Caco-2 (cell line): ENCODE measurements around the gene CCDC160. TPM values are rescaled to one million over a fixed set of nuclear protein-coding genes. Genes with fewer than 3 reads are reported as not detected.

ENCODE experiments used
- BruUV-seq: library from RNA; stranded (reverse); fragments of 400-500 nt; replicated peaks from 2 replicates; lab custom pipeline; 2021; lab: Mats Ljungman, UMichigan
- CTCF ChIA-PET: fragments of 300-600 bp; sonication (Branson Sonifier 250); formaldehyde crosslinking; loops from one replicate; lab custom pipeline; 2022; ENCODE audit warnings: antibody characterized with exemption; lab: Charles Lee
- POLR2A ChIA-PET: fragments of 300-600 bp; sonication (Branson Sonifier 250); formaldehyde crosslinking; loops from one replicate; lab custom pipeline; 2022; ENCODE audit warnings: antibody characterized with exemption; lab: Charles Lee
- DNase-seq, 2 experiments: peaks; one replicate each; pipeline versions ENCODE4 v3.0.0 to v3.0.0-alpha.2; 2020 to 2022
- H3K27me3 ChIP-seq: replicated peaks from 2 replicates; pipeline ENCODE4 v1.6.0; 2011; ENCODE audit warnings: low read length; ENCODE audit not compliant: control insufficient read depth, insufficient read depth
- H3K36me3 ChIP-seq: 2 replicates; pipeline ENCODE4 v1.5.1; 2011; ENCODE audit warnings: low read length; ENCODE audit not compliant: control insufficient read depth, insufficient read depth
- H3K4me1 ChIP-seq: fragments of 250-450 bp; sonication (Bioruptor Pico); 2 replicates; pipeline ENCODE4 v1.5.1; 2020; ENCODE audit warnings: mild to moderate bottlenecking
- H3K4me3 ChIP-seq: 2 replicates; pipeline ENCODE4 v1.5.1; 2011; ENCODE audit warnings: low read depth, mild to moderate bottlenecking, control low read depth, low read length
- H3K9me3 ChIP-seq: fragments of 250-450 bp; sonication (Bioruptor Pico); 2 replicates; pipeline ENCODE4 v1.5.1; 2020; ENCODE audit warnings: mild to moderate bottlenecking, moderate library complexity
- H3K27ac Mint-ChIP-seq: one replicate; pipeline ENCODE4 v1.8.0; 2022; ENCODE audit warnings: mixed read lengths; ENCODE audit not compliant: unreplicated experiment
- H3K27me3 Mint-ChIP-seq: one replicate; pipeline ENCODE4 v1.8.0; 2022; ENCODE audit warnings: mixed read lengths; ENCODE audit not compliant: insufficient read depth, unreplicated experiment
- H3K36me3 Mint-ChIP-seq: one replicate; pipeline ENCODE4 v1.8.0; 2022; ENCODE audit warnings: mild to moderate bottlenecking, mixed read lengths; ENCODE audit not compliant: insufficient read depth, unreplicated experiment
- H3K4me1 Mint-ChIP-seq: one replicate; pipeline ENCODE4 v1.8.0; 2022; ENCODE audit warnings: low read depth, mixed read lengths; ENCODE audit not compliant: unreplicated experiment
- H3K4me3 Mint-ChIP-seq: one replicate; pipeline ENCODE4 v1.8.0; 2022; ENCODE audit warnings: mild to moderate bottlenecking, moderate library complexity, mixed read lengths; ENCODE audit not compliant: unreplicated experiment
- H3K9me3 Mint-ChIP-seq: one replicate; pipeline ENCODE4 v1.8.0; 2022; ENCODE audit warnings: mixed read lengths; ENCODE audit not compliant: unreplicated experiment
- CTCF ChIP-seq, 2 experiments: fragments of 200-600 bp in 1 of 2; IDR thresholded peaks; 1 replicate in 1 of 2; 2 replicates in 1 of 2; pipeline versions ENCODE4 v1.5.1 to v1.8.0; 2011 to 2022; ENCODE audit warnings: antibody characterized with exemption in 1 of 2, control low read depth in 1 of 2, inconsistent platforms in 1 of 2, low read depth in 1 of 2, low read length in 1 of 2, mild to moderate bottlenecking in 1 of 2, moderate library complexity in 1 of 2; ENCODE audit not compliant: insufficient read depth in 1 of 2, severe bottlenecking in 1 of 2, unreplicated experiment in 1 of 2
- intact Hi-C: fragments of 100-400 bp; cut with micrococcal nuclease; formaldehyde crosslinking; loops from one replicate; pipeline ENCODE4 v1.10.0; 2022; ENCODE audit not compliant: unreplicated experiment
- total RNA-seq: library from RNA; stranded (reverse); gene quantifications from 2 replicates; pipeline ENCODE4 v1.2.3, GENCODE V29; 2022

Gene CCDC160
- total RNA-seq, 1 experiment from 2014 or later, result 0.16 TPM

DNA sequence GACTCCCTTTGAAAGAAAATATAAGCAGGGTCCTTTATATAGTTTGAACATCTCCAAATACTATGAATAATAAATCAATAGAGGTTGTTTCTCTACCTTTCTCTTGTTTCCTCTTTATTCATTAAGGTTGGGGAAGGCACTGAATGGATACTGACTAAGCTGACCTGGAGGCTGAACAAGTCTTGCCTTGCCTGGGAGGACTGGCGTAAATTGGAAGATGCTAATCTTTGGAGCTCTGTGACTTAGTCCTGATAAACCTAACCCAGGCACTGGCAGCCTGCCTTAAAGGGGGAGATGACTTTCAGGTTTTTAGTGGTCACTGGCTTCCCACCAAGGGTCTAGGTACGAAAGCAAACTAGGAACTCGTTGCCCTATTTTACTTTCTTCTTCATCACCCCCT is 10.5 kb downstream of the CCDC160 start:
- no peaks in the 10 kb centered on the region for H3K27me3 Mint-ChIP-seq

DNA sequence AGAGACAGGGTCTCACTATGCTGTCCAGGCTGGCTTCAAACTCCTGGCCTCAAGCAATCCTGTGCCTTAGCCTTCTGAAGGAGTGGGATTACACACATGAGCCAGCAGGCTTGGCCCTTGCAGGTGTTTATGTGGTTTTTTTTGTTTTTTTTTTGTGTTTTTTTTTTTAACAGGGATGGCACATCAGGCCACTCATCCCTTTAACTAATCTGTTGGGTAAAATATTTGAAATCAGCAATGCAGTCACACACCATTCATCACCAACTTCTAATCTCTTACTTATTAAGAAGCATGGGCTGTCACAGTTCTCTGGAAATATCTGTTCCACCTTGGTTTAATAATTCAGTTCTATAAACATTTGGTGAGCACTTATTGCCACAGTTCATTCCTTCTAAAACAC is 12.3 kb downstream of the CCDC160 start:
- Histone ChIP-seq H3K27me3 (no peaks in the 10 kb centered on the region), H3K4me3 (no peak overlapping the region), H3K36me3 (no peaks in the 10 kb centered on the region), H3K4me1 (no peaks in the 10 kb centered on the region), H3K9me3 (no peaks in the 10 kb centered on the region)
- Mint-ChIP-seq H3K27me3 (no peaks in the 10 kb centered on the region), H3K9me3 (no peaks in the 10 kb centered on the region), H3K36me3 (no peaks in the 10 kb centered on the region), H3K4me3 (no peak overlapping the region), H3K27ac (no peak overlapping the region), H3K4me1 (no peaks in the 10 kb centered on the region)
- CTCF ChIA-PET, result no interaction called here
- no peak for TF ChIP-seq CTCF (IDR thresholded peaks at IDR 0.05; ENCODE audit: insufficient read depth in 1 of 2, low read depth in 1 of 2, low read length in 1 of 2, severe bottlenecking in 1 of 2, unreplicated experiment in 1 of 2)
- no TSS peak for BruUV-seq
- intact Hi-C loops, result no loop called here
- POLR2A ChIA-PET, result no interaction called here
- no peak for DNase-seq

More for the DNA sequence above, 10.5 kb downstream of the CCDC160 start:
- intact Hi-C loops, result no loop called here
- H3K9me3 Mint-ChIP-seq, result no peaks in the 10 kb centered on the region
- H3K4me1 ChIP-seq, result no peaks in the 10 kb centered on the region
- no peak overlapping the region for H3K4me3 ChIP-seq
- H3K36me3 ChIP-seq, result no peaks in the 10 kb centered on the region
- no peak overlapping the region for H3K27ac Mint-ChIP-seq
- H3K4me1 Mint-ChIP-seq, result no peaks in the 10 kb centered on the region
- TF ChIP-seq CTCF (IDR thresholded peaks at IDR 0.05; ENCODE audit: insufficient read depth in 1 of 2, low read depth in 1 of 2, low read length in 1 of 2, severe bottlenecking in 1 of 2, unreplicated experiment in 1 of 2), result no peak
- no peaks in the 10 kb centered on the region for H3K27me3 ChIP-seq
- ChIA-PET CTCF (no interaction called here), POLR2A (no interaction called here)
- no peak overlapping the region for H3K4me3 Mint-ChIP-seq
- no peak for DNase-seq
- no TSS peak for BruUV-seq
- no peaks in the 10 kb centered on the region for H3K9me3 ChIP-seq
- H3K36me3 Mint-ChIP-seq, result no peaks in the 10 kb centered on the region

DNA sequence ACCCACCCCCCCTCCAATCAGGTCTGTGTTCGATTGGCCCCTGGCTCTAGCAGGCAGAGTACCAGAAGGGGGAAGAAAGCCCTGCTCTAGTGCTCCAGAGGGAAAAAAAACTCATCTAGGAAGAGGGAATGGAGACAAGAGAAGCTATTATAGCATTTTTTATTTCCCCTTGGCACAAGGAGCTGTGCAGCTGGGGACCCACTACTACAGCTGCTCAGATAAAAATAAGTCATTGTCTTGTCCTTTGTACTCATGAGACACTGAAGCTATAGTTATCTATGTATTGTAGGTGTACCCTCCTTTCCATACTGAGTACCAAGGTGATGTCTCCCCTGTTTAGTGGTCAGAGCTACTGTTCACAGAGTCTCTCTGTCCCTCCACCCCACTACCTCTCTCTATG is 14.3 kb downstream of the CCDC160 start:
- CTCF ChIA-PET, result no interaction called here
- no peak for TF ChIP-seq CTCF (IDR thresholded peaks at IDR 0.05; ENCODE audit: insufficient read depth in 1 of 2, low read depth in 1 of 2, low read length in 1 of 2, severe bottlenecking in 1 of 2, unreplicated experiment in 1 of 2)
- intact Hi-C loops, result no loop called here
- Histone ChIP-seq H3K4me3 (no peak overlapping the region), H3K27me3 (no peaks in the 10 kb centered on the region), H3K36me3 (no peaks in the 10 kb centered on the region), H3K9me3 (no peaks in the 10 kb centered on the region), H3K4me1 (no peaks in the 10 kb centered on the region)
- no peaks in the 10 kb centered on the region for H3K36me3 Mint-ChIP-seq
- H3K27ac Mint-ChIP-seq, result no peak overlapping the region
- H3K27me3 Mint-ChIP-seq, result no peaks in the 10 kb centered on the region
- POLR2A ChIA-PET, result no interaction called here
- no peak for DNase-seq
- H3K9me3 Mint-ChIP-seq, result no peaks in the 10 kb centered on the region
- no peaks in the 10 kb centered on the region for H3K4me1 Mint-ChIP-seq
- no peak overlapping the region for H3K4me3 Mint-ChIP-seq
- BruUV-seq, result no TSS peak
